ENCODE data around the gene DTX2. TPM values are rescaled to one million over a fixed set of nuclear protein-coding genes. Genes with fewer than 3 reads are reported as not detected.

The DTX2 gene
- polyA plus RNA-seq, 1 donor from 2014 or later, result 2.4 TPM

- no peaks in the 10 kb centered on the region for H3K79me2 ChIP-seq (replicated peaks; ENCODE audit: insufficient read depth, low read length)
- no peak overlapping the region for H3K27ac ChIP-seq (ENCODE audit: low read length)
Observed at GRCh38 chr7:76513817-76514799, 52.6 kb downstream of the DTX2 start.

More at GRCh38 chr7:76513817-76514799, 52.6 kb downstream of the DTX2 start:
- H3K27me3 ChIP-seq (ENCODE audit: insufficient read depth, low read depth, low read length), result no peaks in the 10 kb centered on the region
- H3K9ac ChIP-seq (ENCODE audit: low read length), result no peak overlapping the region
- H3K9me3 ChIP-seq (ENCODE audit: low read length), result no peaks in the 10 kb centered on the region
- H2AFZ ChIP-seq (ENCODE audit: low read depth, low read length), result no peak overlapping the region
- H3F3A ChIP-seq (ENCODE audit: insufficient read depth, low read length, poor library complexity, severe bottlenecking), result no peaks in the 10 kb centered on the region
- H4K20me1 ChIP-seq (ENCODE audit: insufficient read depth), result no peaks in the 10 kb centered on the region
- TF ChIP-seq POLR2AphosphoS5 (IDR thresholded peaks at IDR 0.05) (no peak), EP300 (conservative IDR thresholded peaks at IDR 0.05; ENCODE audit: poor library complexity, severe bottlenecking) (no peak), REST (IDR thresholded peaks at IDR 0.05; ENCODE audit: borderline replicate concordance) (no peak), CTCF (IDR thresholded peaks at IDR 0.05; ENCODE audit: poor library complexity, severe bottlenecking) (no peak), SMC3 (conservative IDR thresholded peaks at IDR 0.05; ENCODE audit: poor library complexity) (no peak), MXI1 (conservative IDR thresholded peaks at IDR 0.05; ENCODE audit: poor library complexity, severe bottlenecking) (no peak), RAD21 (conservative IDR thresholded peaks at IDR 0.05) (no peak), EZH2 (IDR thresholded peaks at IDR 0.05; ENCODE audit: borderline replicate concordance, insufficient read depth, low read length, poor library complexity, severe bottlenecking) (no peak), TAF1 (IDR thresholded peaks at IDR 0.05; ENCODE audit: low read depth) (no peak)
- no peaks in the 10 kb centered on the region for H3K9me2 ChIP-seq (ENCODE audit: insufficient read depth, low read length)
- no peak overlapping the region for H3K4me2 ChIP-seq (ENCODE audit: low read length)
- H3K36me3 ChIP-seq (ENCODE audit: insufficient read depth, low read length), result no peaks in the 10 kb centered on the region
- no peak overlapping the region for H3K4me3 ChIP-seq (ENCODE audit: low read length)
